Neural cell (in vitro differentiated cells): Measurements from ENCODE around the gene DCTN5.

Experiments
- CTCF ChIP-seq: fragments of 450-650 bp; IDR thresholded peaks from 2 replicates; pipeline ENCODE4 v1.5.1; 2014; ENCODE audit warnings: antibody characterized with exemption, mild to moderate bottlenecking, moderate library complexity; ENCODE audit not compliant: poor library complexity, severe bottlenecking
- EP300 ChIP-seq: fragments of 450-650 bp; conservative IDR thresholded peaks from 2 replicates; pipeline ENCODE4 v1.6.1; 2014; ENCODE audit warnings: antibody characterized with exemption, mild to moderate bottlenecking, moderate library complexity; ENCODE audit not compliant: poor library complexity, severe bottlenecking
- EZH2 ChIP-seq: fragments of 200-600, 300-800 bp; shearing (Covaris generic), sonication (generic); IDR thresholded peaks from 2 replicates; pipeline ENCODE4 v1.6.1; 2014; ENCODE audit warnings: antibody characterized with exemption, low read length, borderline replicate concordance, mild to moderate bottlenecking; ENCODE audit not compliant: insufficient read depth, poor library complexity, severe bottlenecking
- MXI1 ChIP-seq: fragments of 450-650 bp; conservative IDR thresholded peaks from 2 replicates; pipeline ENCODE4 v1.6.1; 2014; ENCODE audit warnings: antibody characterized with exemption, mild to moderate bottlenecking; ENCODE audit not compliant: poor library complexity, severe bottlenecking
- POLR2AphosphoS5 ChIP-seq: IDR thresholded peaks from 2 replicates; pipeline ENCODE4 v1.6.1; 2012
- REST ChIP-seq: IDR thresholded peaks from 2 replicates; pipeline ENCODE4 v1.6.1; 2012; ENCODE audit warnings: borderline replicate concordance
- SMC3 ChIP-seq: fragments of 450-650 bp; conservative IDR thresholded peaks from 2 replicates; pipeline ENCODE4 v1.6.1; 2014; ENCODE audit warnings: antibody characterized with exemption, mild to moderate bottlenecking, moderate library complexity; ENCODE audit not compliant: poor library complexity

DNA sequence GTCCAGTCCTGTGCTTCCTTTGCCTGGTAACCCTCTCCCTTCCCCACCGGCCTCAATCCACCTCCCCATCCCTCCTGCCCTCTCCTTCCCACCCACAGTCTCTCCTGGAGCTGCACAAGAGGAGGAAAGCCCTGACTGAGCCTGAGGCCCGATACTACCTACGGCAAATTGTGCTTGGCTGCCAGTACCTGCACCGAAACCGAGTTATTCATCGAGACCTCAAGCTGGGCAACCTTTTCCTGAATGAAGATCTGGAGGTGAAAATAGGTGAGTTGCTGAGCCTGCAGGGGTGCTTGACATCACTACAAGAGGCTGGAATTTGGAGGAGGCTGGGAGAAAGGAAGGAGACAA lies 38.7 kb downstream of the DCTN5 start:
- no peak for TF ChIP-seq EP300
- no peak for TF ChIP-seq POLR2AphosphoS5
- TF ChIP-seq MXI1: no peak
- TF ChIP-seq CTCF: no peak
- no peak for TF ChIP-seq SMC3
- TF ChIP-seq REST: no peak
- no peak for TF ChIP-seq EZH2
